Osteoblast (primary cell): ENCODE results near the gene TOMM40. TPM values are rescaled to one million over a fixed set of nuclear protein-coding genes. Genes with fewer than 3 reads are reported as not detected.
"Not testable (repeated sequence)": the region's sequence is repeated elsewhere in the genome, so short reads cannot be mapped to it uniquely, and the experiment has no call there.

Experiments used
- DNase-seq: peaks from one replicate; pipeline ENCODE4 v3.0.0; 2011; ENCODE audit warnings: low spot score, mixed read lengths; ENCODE audit not compliant: insufficient read length; ENCODE audit errors: missing footprints
- H2AFZ ChIP-seq: 2 replicates; pipeline ENCODE4 v1.6.0; 2011; ENCODE audit warnings: mild to moderate bottlenecking, low read length
- H3K27ac ChIP-seq: 2 replicates; pipeline ENCODE4 v1.5.1; 2011; ENCODE audit warnings: mild to moderate bottlenecking, low read depth, low read length, moderate library complexity
- H3K27me3 ChIP-seq: 2 replicates; pipeline ENCODE4 v1.6.0; 2012; ENCODE audit warnings: mild to moderate bottlenecking, control low read depth, inconsistent platforms, low read length, moderate library complexity; ENCODE audit not compliant: insufficient read depth
- H3K36me3 ChIP-seq: 2 replicates; pipeline ENCODE4 v1.5.1; 2011; ENCODE audit warnings: mild to moderate bottlenecking, low read length, control low read depth, moderate library complexity; ENCODE audit not compliant: insufficient read depth
- H3K4me1 ChIP-seq: 2 replicates; pipeline ENCODE4 v1.5.1; 2011; ENCODE audit warnings: mild to moderate bottlenecking, low read length, control low read depth, moderate library complexity; ENCODE audit not compliant: insufficient read depth
- H3K4me2 ChIP-seq: 2 replicates; pipeline ENCODE4 v1.6.0; 2011; ENCODE audit warnings: mild to moderate bottlenecking, low read length; ENCODE audit not compliant: insufficient read depth
- H3K4me3 ChIP-seq: fragments of 200-600 bp; sonication (generic); 3 replicates; pipeline ENCODE4 v1.5.1; 2012; ENCODE audit warnings: mild to moderate bottlenecking, low read length, inconsistent platforms; ENCODE audit not compliant: insufficient read depth
- H3K79me2 ChIP-seq: 2 replicates; pipeline ENCODE4 v1.6.0; 2012; ENCODE audit warnings: mild to moderate bottlenecking, low read length, control low read depth, inconsistent platforms; ENCODE audit not compliant: insufficient read depth
- H3K9me3 ChIP-seq: 2 replicates; pipeline ENCODE4 v1.5.1; 2011; ENCODE audit warnings: low read depth, low read length, control low read depth
- H4K20me1 ChIP-seq: 2 replicates; pipeline ENCODE4 v1.6.0; 2012; ENCODE audit warnings: mild to moderate bottlenecking, low read length, control low read depth; ENCODE audit not compliant: insufficient read depth
- CTCF ChIP-seq: IDR thresholded peaks from 2 replicates; pipeline ENCODE4 v1.5.1; 2011; ENCODE audit warnings: mild to moderate bottlenecking, low read depth, low read length, moderate library complexity; ENCODE audit errors: extremely low read depth
- total RNA-seq: library from RNA; depleted of rRNA; stranded (reverse); fragments of >200 nt; gene quantifications from 2 replicates; pipeline ENCODE4 v1.2.3, GENCODE V29; 2012

Gene TOMM40
- total RNA-seq, 1 donor, result 31.8 TPM

GRCh38 chr19:44912854-44913253 lies 21.8 kb downstream of the TOMM40 start:
- no peaks in the 10 kb centered on the region for H3K27me3 ChIP-seq
- H3K79me2 ChIP-seq, result no peaks in the 10 kb centered on the region
- no peak overlapping the region for H3K27ac ChIP-seq
- no peak for TF ChIP-seq CTCF
- no peak overlapping the region for H3K4me2 ChIP-seq
- no peaks in the 10 kb centered on the region for H4K20me1 ChIP-seq
- no peak overlapping the region for H2AFZ ChIP-seq
- no peaks in the 10 kb centered on the region for H3K36me3 ChIP-seq
- peak; percentile 32 for DNase-seq
- H3K9me3 ChIP-seq, result no peaks in the 10 kb centered on the region
- no peak overlapping the region for H3K4me3 ChIP-seq
- peaks cover 7% of the 10 kb centered on the region for H3K4me1 ChIP-seq

GRCh38 chr19:44913512-44914432 lies 22.7 kb downstream of the TOMM40 start:
- H3K27ac ChIP-seq, H3K27me3 ChIP-seq, H3K4me1 ChIP-seq, H3K79me2 ChIP-seq, H3K9me3 ChIP-seq, H3K36me3 ChIP-seq, H3K4me3 ChIP-seq, H2AFZ ChIP-seq, H4K20me1 ChIP-seq: not testable (repeated sequence)
- peak overlapping the region; percentile 81 for H3K4me2 ChIP-seq
- DNase-seq, result peak; percentile 60

GRCh38 chr19:44914433-44915206 lies 23.6 kb downstream of the TOMM40 start, which contains the start of gene APOC1:
APOC1 (plus strand) TSS chr19:44914608; CDS start chr19:44914892, 284 bp downstream.
- Histone ChIP-seq H3K4me2 (peak within 1 kb of the TSS; percentile 81), H3K27ac (peak within 1 kb of the TSS; percentile 66), H2AFZ (peak within 1 kb of the TSS; percentile 90), H3K4me3 (peak within 1 kb of the TSS; percentile 70)
- H4K20me1 ChIP-seq, H3K79me2 ChIP-seq, H3K9me3 ChIP-seq, H3K27me3 ChIP-seq, H3K4me1 ChIP-seq, H3K36me3 ChIP-seq: not testable (repeated sequence)
- DNase-seq, result peak; percentile 99

GRCh38 chr19:44924243-44924725 lies 33.2 kb downstream of the TOMM40 start:
- H3K4me1 ChIP-seq, result peaks cover 32% of the 10 kb centered on the region
- peak overlapping the region; percentile 54 for H2AFZ ChIP-seq
- no peaks in the 10 kb centered on the region for H3K27me3 ChIP-seq
- H3K27ac ChIP-seq, result no peak overlapping the region
- no peak overlapping the region for H3K4me3 ChIP-seq
- no peaks in the 10 kb centered on the region for H3K9me3 ChIP-seq
- H4K20me1 ChIP-seq, result no peaks in the 10 kb centered on the region
- no peak for TF ChIP-seq CTCF
- no peak overlapping the region for H3K4me2 ChIP-seq
- DNase-seq, result no peak
- no peaks in the 10 kb centered on the region for H3K79me2 ChIP-seq
- H3K36me3 ChIP-seq, result no peaks in the 10 kb centered on the region
